GM19372 (cell line): ENCODE results near the gene MPL.

Source experiments
- ATAC-seq: cut with Tn5 transposase; IDR thresholded peaks from one replicate; pipeline ENCODE4 v1.9.1; 2021; ENCODE audit warnings: mild to moderate bottlenecking, low read depth, moderate library complexity; ENCODE audit not compliant: unreplicated experiment

Gene MPL

GRCh38 chr1:43321331-43321891 is 16.2 kb upstream of the MPL start:
- ATAC-seq = no peak

GRCh38 chr1:43322506-43322905 is 15.1 kb upstream of the MPL start:
- ATAC-seq = no peak

GRCh38 chr1:43324810-43325209 is 12.8 kb upstream of the MPL start:
- ATAC-seq = no peak

- no peak for ATAC-seq
Observed at GRCh38 chr1:43325381-43325780, 12.2 kb upstream of the MPL start.

GRCh38 chr1:43327549-43328292 is 9.9 kb upstream of the MPL start:
- ATAC-seq = no peak

GRCh38 chr1:43329995-43330751 is 7.4 kb upstream of the MPL start:
- ATAC-seq = no peak

- no peak for ATAC-seq
Observed at GRCh38 chr1:43331688-43332087, 5.9 kb upstream of the MPL start.

GRCh38 chr1:43334453-43335205 is 3.0 kb upstream of the MPL start:
- ATAC-seq = no peak

GRCh38 chr1:43338001-43338400 is 383 bp downstream of the MPL start:
- ATAC-seq = no peak

- no peak for ATAC-seq
Observed at GRCh38 chr1:43339584-43340232, 2.1 kb downstream of the MPL start.

- ATAC-seq = no peak
Observed at GRCh38 chr1:43340559-43340958, 2.9 kb downstream of the MPL start.

- no peak for ATAC-seq
Observed at GRCh38 chr1:43344267-43344850, 6.7 kb downstream of the MPL start.

GRCh38 chr1:43345120-43345519 is 7.5 kb downstream of the MPL start:
- ATAC-seq = no peak

GRCh38 chr1:43346636-43347035 is 9.0 kb downstream of the MPL start:
- ATAC-seq = no peak

GRCh38 chr1:43348343-43348808 is 10.8 kb downstream of the MPL start:
- ATAC-seq = no peak

- peak; percentile 86 for ATAC-seq
Observed at GRCh38 chr1:43348809-43349593, 11.4 kb downstream of the MPL start.

- no peak for ATAC-seq
Observed at GRCh38 chr1:43349594-43350306, 12.1 kb downstream of the MPL start.

GRCh38 chr1:43350976-43351375 is 13.4 kb downstream of the MPL start:
- no peak for ATAC-seq
